GM12801 (cell line): ENCODE measurements around the gene DLG2.

ENCODE experiments used
- CTCF ChIP-seq: IDR thresholded peaks from one replicate; pipeline ENCODE4 v1.5.1; 2011; ENCODE audit warnings: control low read depth; ENCODE audit not compliant: insufficient read length; ENCODE audit errors: extremely low read depth

DLG2 gene

GRCh38 chr11:84812471-84812969, 814.6 kb downstream of the DLG2 start:
- TF ChIP-seq CTCF = no peak

GRCh38 chr11:84806354-84806753, 820.8 kb downstream of the DLG2 start:
- no peak for TF ChIP-seq CTCF

- no peak for TF ChIP-seq CTCF
These were observed 823.1 kb downstream of the DLG2 start for GRCh38 chr11:84804041-84804440.

GRCh38 chr11:84800755-84801346, 826.3 kb downstream of the DLG2 start:
- no peak for TF ChIP-seq CTCF

GRCh38 chr11:84799112-84799511, 828.0 kb downstream of the DLG2 start:
- no peak for TF ChIP-seq CTCF

- no peak for TF ChIP-seq CTCF
These were observed 831.4 kb downstream of the DLG2 start for GRCh38 chr11:84795698-84796097.

DNA sequence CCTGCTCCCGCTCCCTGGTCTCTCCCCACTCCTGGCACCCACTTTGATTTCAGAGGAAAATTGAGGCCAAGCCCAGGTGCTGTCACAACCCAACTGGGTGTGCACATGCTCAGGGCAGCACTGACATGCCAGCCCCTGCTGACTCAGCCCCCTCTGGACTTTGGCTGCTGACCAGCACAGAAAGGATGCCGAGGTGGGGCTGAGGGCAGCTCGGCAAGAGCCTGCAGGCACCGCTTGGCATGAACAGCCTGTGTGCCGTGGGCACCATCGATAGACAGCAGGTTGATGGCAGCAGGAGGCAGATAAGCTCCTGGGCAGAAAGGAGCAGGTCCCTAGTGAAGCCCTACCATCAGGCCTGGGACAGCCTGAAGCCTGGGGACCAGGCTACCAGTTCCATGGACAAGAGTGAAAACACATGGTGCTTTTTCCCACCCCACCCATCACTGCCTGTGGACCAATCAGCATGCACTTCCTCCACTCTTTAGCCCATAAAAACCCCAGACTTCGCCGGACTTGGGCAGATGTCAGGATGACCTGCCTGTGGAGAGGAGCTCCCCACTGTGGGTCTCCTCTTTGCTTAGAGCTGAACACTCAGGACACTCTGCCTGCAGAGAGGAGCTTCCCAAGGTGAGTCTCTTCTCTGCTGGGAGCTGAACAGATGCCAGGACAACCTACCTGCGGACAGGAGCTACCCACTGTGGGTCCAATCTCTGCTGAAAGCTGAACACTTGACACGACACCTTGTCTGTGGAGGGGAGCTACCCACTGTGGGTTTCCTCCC, 832.3 kb downstream of the DLG2 start:
- no peak for TF ChIP-seq CTCF
